GM12874 (cell line): Measurements from ENCODE around the gene PDK3.

Experiments
- TF ChIP-seq, protein P1 (sequence below): IDR thresholded peaks from 2 replicates; pipeline ENCODE4 v1.5.1; 2011; ENCODE audit warnings: low read depth, mild to moderate bottlenecking, control low read depth, low read length, moderate library complexity; ENCODE audit not compliant: insufficient read depth

Gene PDK3

DNA sequence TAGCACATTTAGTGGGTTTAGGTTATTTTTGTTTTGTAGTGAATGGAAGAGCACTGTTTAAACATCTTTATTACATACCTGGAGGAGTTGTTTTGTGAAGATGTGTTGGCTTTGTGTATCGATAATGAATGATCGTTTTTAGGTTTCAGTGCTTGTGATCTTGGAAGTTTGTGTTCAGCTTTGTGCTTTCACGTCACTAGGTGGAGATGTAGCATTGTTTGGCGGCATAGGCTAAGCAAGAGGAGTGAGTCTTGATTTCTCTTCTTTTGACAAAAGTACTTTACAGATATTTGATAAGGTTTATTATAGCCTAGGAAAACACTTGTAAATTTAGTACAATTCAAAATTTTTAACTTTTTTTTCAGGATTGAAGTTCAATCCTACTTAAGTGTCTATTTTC, 50.4 kb downstream of the PDK3 start:
- TF ChIP-seq, protein P1, sequence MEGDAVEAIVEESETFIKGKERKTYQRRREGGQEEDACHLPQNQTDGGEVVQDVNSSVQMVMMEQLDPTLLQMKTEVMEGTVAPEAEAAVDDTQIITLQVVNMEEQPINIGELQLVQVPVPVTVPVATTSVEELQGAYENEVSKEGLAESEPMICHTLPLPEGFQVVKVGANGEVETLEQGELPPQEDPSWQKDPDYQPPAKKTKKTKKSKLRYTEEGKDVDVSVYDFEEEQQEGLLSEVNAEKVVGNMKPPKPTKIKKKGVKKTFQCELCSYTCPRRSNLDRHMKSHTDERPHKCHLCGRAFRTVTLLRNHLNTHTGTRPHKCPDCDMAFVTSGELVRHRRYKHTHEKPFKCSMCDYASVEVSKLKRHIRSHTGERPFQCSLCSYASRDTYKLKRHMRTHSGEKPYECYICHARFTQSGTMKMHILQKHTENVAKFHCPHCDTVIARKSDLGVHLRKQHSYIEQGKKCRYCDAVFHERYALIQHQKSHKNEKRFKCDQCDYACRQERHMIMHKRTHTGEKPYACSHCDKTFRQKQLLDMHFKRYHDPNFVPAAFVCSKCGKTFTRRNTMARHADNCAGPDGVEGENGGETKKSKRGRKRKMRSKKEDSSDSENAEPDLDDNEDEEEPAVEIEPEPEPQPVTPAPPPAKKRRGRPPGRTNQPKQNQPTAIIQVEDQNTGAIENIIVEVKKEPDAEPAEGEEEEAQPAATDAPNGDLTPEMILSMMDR, result no peak

DNA sequence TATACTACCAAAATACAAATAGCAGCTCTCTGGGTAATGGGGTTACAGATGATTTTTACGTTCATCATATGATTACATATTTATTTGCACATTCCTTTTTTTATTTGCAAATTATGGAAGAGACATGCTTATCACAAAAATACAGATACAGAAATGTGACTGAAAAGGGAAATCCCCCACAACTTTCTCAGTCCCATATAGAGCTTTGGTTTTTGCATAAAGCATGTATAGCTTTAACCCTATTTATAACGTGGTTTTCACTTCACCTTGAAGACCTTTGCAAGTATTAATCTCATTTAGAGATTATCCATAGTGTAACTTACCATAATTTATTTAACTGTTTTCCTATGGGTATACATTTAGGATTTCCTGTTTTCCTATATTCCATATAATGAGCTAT, 55.4 kb downstream of the PDK3 start:
- TF ChIP-seq, protein P1, result no peak

DNA sequence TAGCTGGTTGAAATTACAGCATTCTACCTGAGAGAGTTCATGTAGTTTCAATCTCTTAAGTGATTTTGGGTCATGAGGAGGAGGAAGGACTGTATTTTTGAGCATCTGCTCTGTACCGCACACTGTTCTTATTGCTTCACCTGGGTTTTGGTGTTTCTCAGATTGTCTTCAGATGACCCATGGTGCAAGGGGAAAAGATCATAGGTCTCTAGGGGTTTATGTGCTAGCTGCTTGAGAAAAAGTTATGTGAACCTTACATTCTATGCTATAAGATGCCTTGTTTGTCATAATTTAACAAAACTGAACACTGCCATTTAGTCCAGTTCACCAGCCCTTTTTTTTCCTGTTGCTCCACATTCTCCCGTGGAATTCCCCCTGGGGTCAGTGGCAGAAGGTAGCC, 60.4 kb downstream of the PDK3 start:
- TF ChIP-seq, protein P1, result no peak

DNA sequence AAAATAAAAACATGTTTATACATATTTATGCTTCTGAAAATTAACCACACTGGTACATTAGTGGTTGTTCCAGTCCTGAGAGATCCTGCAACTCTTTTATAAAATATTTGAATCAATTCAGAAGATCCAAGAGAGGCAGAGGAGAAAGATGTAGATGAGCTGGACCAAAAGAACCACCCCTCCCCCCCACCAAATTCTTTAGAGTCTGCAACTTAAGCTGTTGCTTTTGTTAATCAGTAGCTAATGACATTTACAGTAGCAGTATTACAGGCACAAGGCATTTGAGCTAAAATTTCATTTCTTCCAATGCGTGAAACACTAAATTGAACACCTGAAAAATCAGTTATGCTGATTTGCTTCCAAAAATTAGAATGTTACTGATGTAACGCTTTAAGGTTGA, 61.5 kb downstream of the PDK3 start:
- TF ChIP-seq, protein P1, result no peak

DNA sequence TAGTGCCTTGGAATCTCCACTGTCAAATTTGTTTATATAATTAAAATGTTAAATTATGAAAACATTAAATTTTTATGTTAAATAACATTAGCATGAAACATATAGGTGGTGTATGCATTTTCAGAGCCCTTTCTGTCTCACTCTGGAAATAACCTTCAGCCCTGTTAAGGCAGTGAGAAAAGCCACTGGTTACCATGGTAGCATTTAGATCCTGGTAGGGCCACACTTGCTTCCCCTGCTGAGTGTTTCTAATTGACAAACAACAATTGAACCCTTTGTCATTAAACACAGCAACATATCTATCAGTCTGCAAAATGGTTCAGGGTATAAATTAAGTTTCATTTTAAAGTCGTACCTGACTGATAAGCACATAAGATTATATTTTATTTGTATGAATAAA, 63.5 kb downstream of the PDK3 start:
- TF ChIP-seq, protein P1, result no peak

DNA sequence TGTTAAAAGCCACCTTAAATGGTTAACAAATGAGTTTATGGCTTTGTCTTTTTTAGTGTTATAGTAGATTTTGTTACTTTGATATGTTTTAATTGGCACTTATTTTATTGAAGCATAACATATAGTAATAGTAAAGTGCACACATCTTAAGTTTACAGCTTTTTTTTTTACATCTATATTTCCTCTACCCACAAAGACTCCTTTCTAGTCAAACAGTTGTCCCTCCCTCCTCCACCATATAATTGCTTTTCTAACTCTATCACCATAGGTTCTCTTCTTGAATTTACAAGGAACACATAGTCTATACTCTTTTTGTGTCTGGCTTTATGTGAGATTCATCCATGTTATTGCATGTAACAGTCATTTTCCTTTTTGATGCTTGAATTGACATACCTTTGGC, 71.5 kb downstream of the PDK3 start:
- TF ChIP-seq, protein P1, result no peak

DNA sequence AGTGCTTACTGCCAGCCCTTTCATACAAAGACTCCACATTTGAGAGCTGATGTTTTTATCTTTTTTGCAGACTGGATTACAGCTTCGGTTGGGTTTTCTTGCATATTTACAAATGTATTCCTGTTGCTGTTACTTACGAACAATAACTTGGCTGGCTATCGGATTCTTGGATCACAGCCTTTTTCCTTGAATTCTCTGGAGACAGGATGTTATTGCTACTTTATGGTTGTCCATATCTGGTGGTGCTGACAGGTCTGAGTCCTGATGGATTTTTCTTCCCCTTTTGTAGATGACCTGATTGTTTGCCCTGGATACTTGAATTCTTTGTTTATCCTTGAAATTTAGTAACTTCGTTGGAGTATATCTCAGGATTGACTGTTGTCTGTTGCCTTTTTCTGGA, 77.7 kb downstream of the PDK3 start:
- TF ChIP-seq, protein P1, result no peak

DNA sequence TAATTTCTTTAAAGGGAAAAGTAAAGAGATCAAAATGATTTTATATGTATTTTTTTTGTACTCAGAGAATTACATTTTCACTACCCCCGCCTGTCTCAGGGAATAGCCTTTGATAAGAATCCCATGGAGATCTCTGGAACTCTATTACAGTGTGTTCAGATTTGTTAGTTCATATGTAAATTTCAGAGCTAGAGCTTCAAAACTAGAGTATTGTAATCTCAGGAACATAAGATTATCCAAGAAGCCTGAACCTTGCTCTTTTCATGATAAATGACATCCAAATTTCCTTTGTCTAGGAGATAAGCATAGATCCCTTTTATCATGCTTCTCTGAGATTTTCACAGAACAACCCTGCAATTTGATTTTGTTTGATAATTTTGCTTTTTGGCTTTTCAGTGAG, 82.9 kb downstream of the PDK3 start:
- TF ChIP-seq, protein P1, result no peak
